GM19193 (cell line): ENCODE data around the gene ZFYVE28.

Experiments used
- POLR2A ChIP-seq: IDR thresholded peaks from 4 replicates; pipeline ENCODE4 v1.6.1; 2011; ENCODE audit not compliant: insufficient read depth, insufficient read length; ENCODE audit errors: extremely low read depth

The ZFYVE28 gene

GRCh38 chr4:2438822-2439718 lies 20.6 kb upstream of the ZFYVE28 start:
- TF ChIP-seq POLR2A = no peak

- no peak for TF ChIP-seq POLR2A
Measured at GRCh38 chr4:2437475-2438215, 19.2 kb upstream of the ZFYVE28 start.

GRCh38 chr4:2436761-2437474 lies 18.5 kb upstream of the ZFYVE28 start:
- no peak for TF ChIP-seq POLR2A

GRCh38 chr4:2436301-2436700 lies 17.9 kb upstream of the ZFYVE28 start:
- no peak for TF ChIP-seq POLR2A

DNA sequence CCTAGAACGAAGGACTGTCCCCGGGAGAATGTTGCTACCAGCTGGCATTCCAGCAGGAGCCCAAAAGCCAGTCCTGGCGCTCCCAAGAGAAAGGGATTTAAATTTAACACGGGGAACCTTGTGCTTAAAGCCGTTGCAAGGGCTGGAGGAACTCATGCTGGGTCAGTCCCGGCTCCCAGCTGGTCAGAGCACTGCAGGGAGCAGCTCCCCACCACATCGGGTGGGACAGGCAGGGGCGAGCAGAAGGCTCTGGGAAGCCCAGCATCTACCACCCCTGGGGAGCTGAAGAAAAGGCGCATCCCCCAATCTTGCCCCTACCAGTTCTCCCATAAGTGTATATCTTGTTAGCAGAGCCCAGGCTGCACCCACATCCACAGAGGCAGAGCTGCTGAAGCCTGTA lies 16.0 kb upstream of the ZFYVE28 start:
- no peak for TF ChIP-seq POLR2A

DNA sequence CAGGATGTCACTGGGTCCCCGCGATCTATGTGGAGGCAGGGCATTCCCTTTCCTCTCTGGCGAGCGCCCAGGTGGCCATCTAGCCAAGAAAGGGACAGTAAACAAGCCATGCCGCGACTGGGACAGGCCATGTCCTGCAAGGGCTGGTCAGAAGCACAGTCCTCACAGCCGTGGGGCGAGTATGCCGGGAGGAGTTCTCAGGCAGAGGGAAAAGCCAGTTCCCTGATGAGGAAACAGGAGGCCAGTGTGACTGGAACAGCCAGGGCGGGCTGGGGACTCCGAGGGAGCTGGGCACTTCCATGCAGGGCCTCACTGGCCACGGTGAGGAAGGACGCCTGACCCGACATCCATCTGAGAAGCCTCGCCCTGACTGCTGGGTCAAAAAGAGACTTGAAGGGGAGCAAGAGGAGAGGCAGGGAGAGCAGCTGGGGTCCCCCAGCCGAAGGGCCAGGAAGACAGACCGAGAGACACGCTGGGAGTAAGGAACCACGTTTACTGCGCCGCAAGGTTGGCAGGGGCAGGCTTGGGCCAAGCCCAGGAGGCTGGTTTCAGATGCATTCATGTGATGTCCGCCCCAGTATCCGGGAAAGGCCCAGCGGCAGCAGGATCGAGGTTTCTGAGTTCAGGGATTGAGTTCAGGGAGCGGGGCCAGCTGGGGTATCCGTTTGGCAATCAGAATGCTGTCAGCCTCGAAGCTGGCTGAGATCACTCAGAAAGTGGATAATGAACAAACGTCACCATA lies 15.3 kb upstream of the ZFYVE28 start:
- TF ChIP-seq POLR2A = no peak

- TF ChIP-seq POLR2A = no peak
Measured at GRCh38 chr4:2432991-2433530, 14.6 kb upstream of the ZFYVE28 start.

DNA sequence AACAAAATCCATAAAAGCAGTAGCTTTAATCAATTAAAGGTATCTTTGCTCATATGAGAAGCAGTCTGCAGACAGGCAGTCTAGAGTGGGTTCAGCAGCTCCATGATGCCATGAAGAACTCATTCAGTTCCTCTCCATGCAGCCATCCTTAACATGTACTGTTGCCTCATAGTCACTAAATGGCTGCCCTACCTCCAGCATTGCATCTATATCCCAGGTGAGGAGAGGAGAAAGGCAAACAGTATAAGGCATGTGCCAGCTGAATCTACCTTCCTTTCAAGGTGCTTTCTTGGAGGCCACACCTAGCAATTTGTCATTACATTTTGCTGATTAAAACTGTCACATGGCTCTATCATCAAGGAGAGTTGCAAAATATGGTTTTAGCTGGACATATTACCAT lies 13.6 kb upstream of the ZFYVE28 start:
- TF ChIP-seq POLR2A = no peak

DNA sequence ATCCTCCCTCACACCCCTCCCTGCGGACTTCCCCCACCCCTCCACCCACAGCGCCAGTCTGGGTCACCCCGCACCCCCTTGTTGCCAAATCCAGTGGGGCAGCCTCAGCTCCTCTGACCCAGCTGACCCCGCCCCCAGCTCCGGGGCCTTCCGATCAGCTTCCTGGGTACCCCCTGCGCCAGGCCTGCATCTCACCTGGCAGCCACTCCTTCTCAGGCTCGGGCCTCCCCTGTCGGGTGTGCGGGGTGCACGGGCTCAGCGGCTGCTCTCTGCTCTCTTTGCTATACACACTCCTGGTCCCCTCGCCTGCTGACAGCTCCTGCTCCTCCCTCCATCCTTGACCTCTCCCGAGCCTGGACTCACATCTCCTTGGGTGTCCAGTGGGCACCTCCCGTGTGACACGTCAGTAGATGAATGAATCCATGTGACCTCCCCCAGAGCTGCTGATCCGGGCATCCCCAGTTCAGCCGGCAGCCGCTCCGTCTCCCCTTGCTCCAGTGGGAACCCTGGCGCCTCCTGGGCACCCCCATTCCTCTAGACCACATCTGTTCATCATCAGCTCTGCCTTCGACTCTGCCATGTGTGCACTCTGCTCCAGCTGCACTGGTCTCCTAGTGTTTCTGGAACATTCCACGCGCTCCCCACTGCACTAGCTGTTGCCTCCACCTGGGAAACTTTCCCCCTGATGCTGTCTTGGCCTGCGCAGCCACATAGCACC lies 10.2 kb upstream of the ZFYVE28 start:
- no peak for TF ChIP-seq POLR2A

DNA sequence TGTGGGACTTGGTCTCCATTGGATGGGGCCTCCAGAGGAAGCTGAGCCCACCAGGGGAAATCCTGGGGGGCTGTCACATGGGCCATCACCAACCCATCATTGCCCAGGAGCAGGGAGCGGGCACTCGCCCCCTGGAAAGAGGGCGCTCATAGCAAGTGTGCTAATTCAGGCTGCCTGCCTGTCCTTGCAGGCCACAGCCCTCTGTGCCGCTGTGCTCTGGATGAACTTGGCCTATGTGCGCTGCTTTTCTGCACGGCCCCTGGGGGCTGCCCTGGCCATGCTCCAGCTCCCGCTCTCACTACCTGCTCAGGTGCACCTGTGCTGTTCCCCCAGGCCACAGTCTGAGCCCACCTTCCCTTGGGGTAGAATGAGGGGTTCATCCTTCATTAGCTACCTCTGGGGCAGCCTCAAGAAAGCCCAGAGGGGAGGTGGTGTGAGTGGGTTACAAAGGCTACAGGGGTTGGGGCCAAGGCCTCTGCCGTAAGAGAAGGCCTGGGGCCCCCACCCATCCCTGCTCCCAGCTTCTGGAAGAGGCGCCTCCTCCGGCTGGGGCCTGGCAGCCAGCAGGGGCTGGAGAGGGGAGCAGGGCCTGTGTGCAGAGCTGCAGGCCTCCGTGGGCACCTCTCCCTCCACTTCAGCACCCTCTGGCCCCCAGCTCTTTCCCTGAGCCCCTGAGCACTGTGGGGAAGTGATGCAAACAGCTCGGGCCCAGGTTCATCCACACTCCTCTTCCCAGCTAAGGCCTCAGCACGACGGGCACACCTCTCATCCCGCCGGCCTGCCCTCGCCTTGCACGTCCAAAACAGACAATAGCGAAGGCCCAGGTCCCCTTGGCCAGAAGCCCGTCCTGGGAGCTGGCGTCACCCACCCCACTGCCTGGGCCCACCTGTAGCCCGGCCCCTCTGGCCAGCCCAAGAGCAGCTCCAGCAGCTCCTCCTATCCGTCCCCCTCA lies 9.2 kb upstream of the ZFYVE28 start:
- no peak for TF ChIP-seq POLR2A

GRCh38 chr4:2426711-2427275 lies 8.3 kb upstream of the ZFYVE28 start:
- TF ChIP-seq POLR2A = no peak

GRCh38 chr4:2426069-2426397 lies 7.6 kb upstream of the ZFYVE28 start:
- no peak for TF ChIP-seq POLR2A
